ENCODE measurements around the gene RAB5B. TPM values are rescaled to one million over a fixed set of nuclear protein-coding genes. Genes with fewer than 3 reads are reported as not detected.
A peak's percentile ranks its signal among the peaks of the same experiment; 100 is the strongest.

Gene RAB5B
- total RNA-seq, 1 experiment from 2014 or later, result 44.5 TPM

DNA sequence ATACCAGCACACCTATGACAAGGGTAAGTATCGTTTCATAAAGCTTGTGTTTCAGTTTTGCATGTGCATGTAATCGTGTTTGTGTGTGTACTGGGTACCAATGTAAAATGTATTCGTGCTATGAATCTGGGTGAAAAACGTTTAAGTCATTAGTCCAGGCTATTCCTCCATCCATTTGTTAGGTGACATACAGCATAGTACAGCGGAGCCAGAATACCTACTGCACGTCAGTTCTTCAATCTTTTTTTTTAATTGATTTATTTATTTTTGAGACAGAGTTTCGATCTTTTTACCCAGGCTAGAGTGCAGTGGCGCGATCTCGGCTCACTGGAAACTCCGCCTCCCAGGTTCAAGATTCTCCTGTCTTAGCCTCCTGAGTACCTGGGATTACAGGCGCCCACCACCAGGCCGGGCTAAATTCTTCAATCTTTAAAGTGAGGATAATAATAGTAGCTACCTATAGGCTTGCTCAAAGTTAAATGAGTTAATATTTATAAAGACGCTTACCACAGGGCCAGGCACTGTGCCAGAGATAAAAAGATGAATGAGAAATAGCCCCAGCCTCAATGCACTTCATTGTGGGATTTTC is 67.2 kb downstream of the RAB5B start:
- ChIA-PET CTCF (interaction anchor here (0.8 to 1.8 kb wide), 2 partner anchors 11 to 45 kb away, joined by 7 to 13 read pairs; partner anchors contain the start of gene SUOX), POLR2A (interaction anchor here (0.8 to 1.5 kb wide), 2 partner anchors 45 to 67 kb away, joined by 3 to 4 read pairs; partner anchors contain the start of gene RAB5B), RAD21 (ENCODE audit: low non-redundant PET in 1 of 2, low total read pairs in 2 of 2, uncharacterized antibody in 2 of 2, unreplicated experiment in 2 of 2) (interaction anchor here in 1 of 2 experiments (1.6 kb wide), 1 partner anchor 45 kb away, joined by 3 read pairs; no protein-coding TSS in a partner anchor)
- DNase-seq (ENCODE audit: low read depth, low spot score), result no peak
- H3K9me3 ChIP-seq (ENCODE audit: control insufficient read depth in 1 of 2, insufficient read depth in 1 of 2, low read depth in 1 of 2, low read length in 2 of 2), result no peaks in the 10 kb centered on the region
- H3K36me3 ChIP-seq (ENCODE audit: control insufficient read depth in 1 of 2, insufficient read depth in 2 of 2, low read length in 2 of 2), result peaks cover 14 to 31% of the 10 kb centered on the region in 2 experiments; a peak in 3 of 4 replicates
- peak; percentile 59 for ATAC-seq
- H4K20me1 ChIP-seq (ENCODE audit: insufficient read depth), result peaks cover 14% of the 10 kb centered on the region; the same call in 1 of the 2 replicates
- peaks cover 23% of the 10 kb centered on the region for H3K79me2 ChIP-seq (ENCODE audit: insufficient read depth, low read length)
- peak overlapping the region; percentile 57 for H3K9ac ChIP-seq (ENCODE audit: low read length)
- BruUV-seq (replicated peaks), result TSS peak; percentile 92
- H3K4me1 ChIP-seq (ENCODE audit: control insufficient read depth in 1 of 2, insufficient read depth in 2 of 2, low read length in 2 of 2), result peaks cover 16 to 31% of the 10 kb centered on the region in 2 experiments
- H3K27me3 ChIP-seq (ENCODE audit: insufficient read depth, low read length), result no peaks in the 10 kb centered on the region
- no peak for TF ChIP-seq CEBPB (IDR thresholded peaks at IDR 0.05; ENCODE audit: low read depth)
- no peak for TF ChIP-seq EZH2phosphoT487 (IDR thresholded peaks at IDR 0.05; ENCODE audit: borderline replicate concordance)
- TF ChIP-seq TCF7L2 (IDR thresholded peaks at IDR 0.05; ENCODE audit: borderline replicate concordance, extremely low read depth, insufficient read depth, insufficient read length), result no peak
- TF ChIP-seq POLR2A (IDR thresholded peaks at IDR 0.05; ENCODE audit: borderline replicate concordance, extremely low read depth, insufficient read depth, insufficient read length), result peak; percentile 23
- peak overlapping the region; percentile 50 to 99 for H3K4me3 ChIP-seq (replicated peaks in 1 of 2; ENCODE audit: low read depth in 1 of 2, low read length in 2 of 2)
- no peak overlapping the region for H2AFZ ChIP-seq (ENCODE audit: low read depth, low read length, poor library complexity, severe bottlenecking)
- peak overlapping the region; percentile 90 for H3K27ac ChIP-seq (ENCODE audit: low read depth, low read length)
- H3K9me2 ChIP-seq (ENCODE audit: insufficient read depth), result no peaks in the 10 kb centered on the region
- intact Hi-C loops (cut with micrococcal nuclease), result loop anchor here (1.0 to 5.0 kb wide), 4 partner anchors 45 to 302 kb away; partner anchors contain the start of genes DGKA and SARNP
- H3K4me2 ChIP-seq (ENCODE audit: low read length), result peak overlapping the region; percentile 81

DNA sequence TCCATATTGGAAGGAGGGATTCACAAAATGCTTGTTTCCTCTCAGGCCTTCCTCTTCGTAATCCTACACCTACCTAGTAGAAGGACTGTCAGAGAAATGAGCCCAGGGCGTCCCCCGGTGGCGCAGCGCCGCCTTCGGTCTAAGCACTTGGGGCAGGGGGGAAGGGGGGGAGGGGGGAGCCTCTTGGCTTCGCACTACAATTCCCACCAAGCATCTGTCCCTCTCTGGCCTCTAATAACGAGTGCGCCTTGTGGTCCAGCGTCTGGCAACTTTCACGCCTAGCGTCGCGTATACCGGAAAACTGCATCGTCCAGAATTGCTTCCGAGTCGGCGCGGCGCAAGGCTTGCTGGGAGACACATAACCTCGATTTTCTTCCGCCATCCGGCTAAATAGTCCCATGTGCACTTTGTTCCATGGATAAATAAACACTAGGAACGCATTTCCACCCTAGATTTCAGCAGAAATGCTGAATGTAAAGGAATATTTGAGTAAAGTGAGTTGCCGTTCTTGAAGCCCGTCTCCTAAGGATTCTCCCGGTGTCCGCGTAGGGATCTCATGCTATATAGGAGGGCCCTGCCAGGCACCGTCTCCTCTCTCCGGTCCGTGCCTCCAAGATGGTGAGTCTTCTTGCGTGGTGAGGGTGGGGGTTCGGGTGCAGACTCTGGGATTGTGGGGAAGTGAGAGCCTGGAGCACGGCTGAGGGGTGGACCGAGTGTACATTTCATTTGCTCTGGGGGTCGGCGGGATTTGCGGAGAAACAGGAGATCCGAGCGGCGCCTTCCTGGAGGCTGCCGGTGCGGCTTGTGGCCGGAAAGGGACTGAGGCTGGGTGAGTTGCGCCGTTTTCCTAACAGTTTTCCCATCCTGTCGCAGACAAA is 67.9 kb downstream of the RAB5B start, which contains the start of gene RPS26:
TSS of gene RPS26 (plus strand) at position 367 of the 878 bp plus-strand sequence. CDS start at position 616, 249 bp downstream.
- ChIA-PET POLR2A (interaction anchor here (1.5 kb wide), 1 partner anchor 46 kb away, joined by 3 read pairs; no protein-coding TSS in a partner anchor), RAD21 (ENCODE audit: low non-redundant PET in 1 of 2, low total read pairs in 2 of 2, uncharacterized antibody in 2 of 2, unreplicated experiment in 2 of 2) (interaction anchor here in 1 of 2 experiments (1.6 kb wide), 1 partner anchor 46 kb away, joined by 3 read pairs; no protein-coding TSS in a partner anchor), CTCF (interaction anchor here (1.8 kb wide), 1 partner anchor 45 kb away, joined by 13 read pairs; the partner anchor contains the start of gene SUOX)
- H3K4me1 ChIP-seq (ENCODE audit: control insufficient read depth in 1 of 2, insufficient read depth in 2 of 2, low read length in 2 of 2), result peaks cover 16 to 39% of the 10 kb centered on the region in 2 experiments
- no peaks in the 10 kb centered on the region for H3K27me3 ChIP-seq (ENCODE audit: insufficient read depth, low read length)
- H3K4me2 ChIP-seq (ENCODE audit: low read length), result peak within 1 kb of the TSS; percentile 92
- peak within 1 kb of the TSS; percentile 90 to 99 for H3K4me3 ChIP-seq (replicated peaks in 1 of 2; ENCODE audit: low read depth in 1 of 2, low read length in 2 of 2)
- peak within 1 kb of the TSS; percentile 90 for H3K27ac ChIP-seq (ENCODE audit: low read depth, low read length)
- BruUV-seq (replicated peaks), result no TSS peak
- peak within 1 kb of the TSS; percentile 79 for H3K9ac ChIP-seq (ENCODE audit: low read length)
- DNase-seq (ENCODE audit: low read depth, low spot score) (peak; percentile 100), ATAC-seq (peak; percentile 88)
- H2AFZ ChIP-seq (ENCODE audit: low read depth, low read length, poor library complexity, severe bottlenecking), result peak within 1 kb of the TSS; percentile 91
- no peaks in the 10 kb centered on the region for H3K9me2 ChIP-seq (ENCODE audit: insufficient read depth)
- peaks cover 23% of the 10 kb centered on the region for H3K79me2 ChIP-seq (ENCODE audit: insufficient read depth, low read length)
- intact Hi-C loops (cut with micrococcal nuclease), result loop anchor here (1.0 to 5.0 kb wide), 4 partner anchors 45 to 302 kb away; partner anchors contain the start of genes DGKA and SARNP
- peaks cover 14 to 31% of the 10 kb centered on the region in 2 experiments; a peak in 3 of 4 replicates for H3K36me3 ChIP-seq (ENCODE audit: control insufficient read depth in 1 of 2, insufficient read depth in 2 of 2, low read length in 2 of 2)
- H3K9me3 ChIP-seq (ENCODE audit: control insufficient read depth in 1 of 2, insufficient read depth in 1 of 2, low read depth in 1 of 2, low read length in 2 of 2), result no peaks in the 10 kb centered on the region
- H4K20me1 ChIP-seq (ENCODE audit: insufficient read depth), result peaks cover 14% of the 10 kb centered on the region; the same call in 1 of the 2 replicates
- TF ChIP-seq EGR1 (IDR thresholded peaks at IDR 0.05; ENCODE audit: low read depth), result peak; percentile 72
- peak; percentile 85 for TF ChIP-seq SRF (IDR thresholded peaks at IDR 0.05; ENCODE audit: low read depth)
- TF ChIP-seq, protein P1, sequence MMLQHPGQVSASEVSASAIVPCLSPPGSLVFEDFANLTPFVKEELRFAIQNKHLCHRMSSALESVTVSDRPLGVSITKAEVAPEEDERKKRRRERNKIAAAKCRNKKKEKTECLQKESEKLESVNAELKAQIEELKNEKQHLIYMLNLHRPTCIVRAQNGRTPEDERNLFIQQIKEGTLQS (IDR thresholded peaks at IDR 0.05), result no peak
- peak; percentile 34; the same call in 1 of the 2 replicates for TF ChIP-seq ZFX (IDR thresholded peaks at IDR 0.05)
- TF ChIP-seq SP1 (IDR thresholded peaks at IDR 0.05; ENCODE audit: low read depth), result peak; percentile 92
- TF ChIP-seq EZH2 (IDR thresholded peaks at IDR 0.05), result no peak
- TF ChIP-seq TCF7L2 (IDR thresholded peaks at IDR 0.05; ENCODE audit: borderline replicate concordance, extremely low read depth, insufficient read depth, insufficient read length), result no peak
- TF ChIP-seq JUND (IDR thresholded peaks at IDR 0.05), result peak; percentile 62; the same call in 1 of the 2 replicates
- TF ChIP-seq RAD21 (IDR thresholded peaks at IDR 0.05; ENCODE audit: low read depth), result peak; percentile 81
- TF ChIP-seq, protein P2, sequence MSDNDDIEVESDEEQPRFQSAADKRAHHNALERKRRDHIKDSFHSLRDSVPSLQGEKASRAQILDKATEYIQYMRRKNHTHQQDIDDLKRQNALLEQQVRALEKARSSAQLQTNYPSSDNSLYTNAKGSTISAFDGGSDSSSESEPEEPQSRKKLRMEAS (IDR thresholded peaks at IDR 0.05), result peak; percentile 85
- TF ChIP-seq SIN3A (IDR thresholded peaks at IDR 0.05; ENCODE audit: low read depth), result peak; percentile 99
- no peak for TF ChIP-seq FOSL1 (IDR thresholded peaks at IDR 0.05; ENCODE audit: low read depth)
- peak; percentile 68 for TF ChIP-seq YY1 (IDR thresholded peaks at IDR 0.05; ENCODE audit: extremely low read depth, insufficient replicate concordance, low read depth, low read length)
- TF ChIP-seq POLR2AphosphoS5 (IDR thresholded peaks at IDR 0.05; ENCODE audit: low read depth, low read length), result peak; percentile 100
